ENCODE measurements around the gene MGP.

DNA sequence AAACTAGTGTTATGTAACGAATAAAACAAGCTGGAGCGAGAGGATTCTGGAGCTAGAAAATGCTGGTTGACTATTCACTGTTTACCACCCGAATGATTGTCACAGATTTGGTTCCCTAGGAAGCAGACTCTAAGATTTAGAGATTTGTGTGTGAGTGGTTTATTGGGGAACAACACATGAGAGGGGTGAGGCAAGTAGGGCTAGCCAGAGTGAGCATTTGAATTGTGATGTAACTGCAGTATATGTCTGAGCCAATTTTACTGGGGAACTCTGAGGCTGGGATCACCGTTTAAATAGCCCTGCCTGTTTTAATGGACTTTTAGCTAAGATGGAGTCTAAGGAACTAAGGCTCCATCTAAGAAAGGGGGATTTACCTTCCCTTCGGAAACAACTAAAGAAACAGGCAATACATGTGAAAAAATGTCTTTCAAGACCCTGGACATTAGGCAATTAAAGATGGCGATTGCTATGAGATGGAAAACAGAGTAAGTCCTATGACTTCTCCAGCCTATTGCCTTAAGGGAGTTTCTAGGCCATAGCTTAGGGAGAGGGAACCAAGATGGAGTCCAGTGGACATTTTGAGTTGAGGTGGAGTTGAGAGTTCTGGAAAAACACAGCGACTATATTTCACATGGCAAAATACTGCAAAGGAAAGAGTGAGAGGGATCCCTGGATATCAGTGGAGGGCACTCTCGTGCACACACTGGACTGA lies 6.3 kb downstream of the MGP start:
- TF ChIP-seq, protein P1, sequence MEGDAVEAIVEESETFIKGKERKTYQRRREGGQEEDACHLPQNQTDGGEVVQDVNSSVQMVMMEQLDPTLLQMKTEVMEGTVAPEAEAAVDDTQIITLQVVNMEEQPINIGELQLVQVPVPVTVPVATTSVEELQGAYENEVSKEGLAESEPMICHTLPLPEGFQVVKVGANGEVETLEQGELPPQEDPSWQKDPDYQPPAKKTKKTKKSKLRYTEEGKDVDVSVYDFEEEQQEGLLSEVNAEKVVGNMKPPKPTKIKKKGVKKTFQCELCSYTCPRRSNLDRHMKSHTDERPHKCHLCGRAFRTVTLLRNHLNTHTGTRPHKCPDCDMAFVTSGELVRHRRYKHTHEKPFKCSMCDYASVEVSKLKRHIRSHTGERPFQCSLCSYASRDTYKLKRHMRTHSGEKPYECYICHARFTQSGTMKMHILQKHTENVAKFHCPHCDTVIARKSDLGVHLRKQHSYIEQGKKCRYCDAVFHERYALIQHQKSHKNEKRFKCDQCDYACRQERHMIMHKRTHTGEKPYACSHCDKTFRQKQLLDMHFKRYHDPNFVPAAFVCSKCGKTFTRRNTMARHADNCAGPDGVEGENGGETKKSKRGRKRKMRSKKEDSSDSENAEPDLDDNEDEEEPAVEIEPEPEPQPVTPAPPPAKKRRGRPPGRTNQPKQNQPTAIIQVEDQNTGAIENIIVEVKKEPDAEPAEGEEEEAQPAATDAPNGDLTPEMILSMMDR (IDR thresholded peaks at IDR 0.05; ENCODE audit: low read length), result no peak
- TF ChIP-seq EZH2 (IDR thresholded peaks at IDR 0.05; ENCODE audit: borderline replicate concordance, low read length), result no peak
